GM19238 (cell line): ENCODE measurements around the gene CLMN.
"Not testable (repeated sequence)": the region's sequence is repeated elsewhere in the genome, so short reads cannot be mapped to it uniquely, and the experiment has no call there.

ENCODE experiments used
- DNase-seq: peaks from one replicate; pipeline ENCODE4 v3.0.0; 2011; ENCODE audit warnings: low spot score; ENCODE audit not compliant: insufficient read length

The CLMN gene

GRCh38 chr14:95221531-95221930 lies 98.2 kb downstream of the CLMN start:
- no peak for DNase-seq

- no peak for DNase-seq
Observed at GRCh38 chr14:95220663-95221231, 99.0 kb downstream of the CLMN start.

- no peak for DNase-seq
Observed at GRCh38 chr14:95218472-95219193, 101.1 kb downstream of the CLMN start.

- DNase-seq = no peak
Observed at GRCh38 chr14:95218006-95218405, 101.7 kb downstream of the CLMN start.

GRCh38 chr14:95217391-95217900 lies 102.3 kb downstream of the CLMN start:
- DNase-seq = no peak

GRCh38 chr14:95216008-95216407 lies 103.7 kb downstream of the CLMN start:
- DNase-seq = no peak

- DNase-seq = no peak
Observed at GRCh38 chr14:95215094-95215725, 104.5 kb downstream of the CLMN start.

GRCh38 chr14:95213774-95214173 lies 105.9 kb downstream of the CLMN start:
- DNase-seq = no peak

- no peak for DNase-seq
Observed at GRCh38 chr14:95211721-95212504, 107.8 kb downstream of the CLMN start.

- no peak for DNase-seq
Observed at GRCh38 chr14:95210699-95211098, 109.0 kb downstream of the CLMN start.

GRCh38 chr14:95208598-95208997 lies 111.1 kb downstream of the CLMN start:
- DNase-seq = no peak

GRCh38 chr14:95207475-95208233 lies 112.1 kb downstream of the CLMN start:
- DNase-seq = no peak

GRCh38 chr14:95206534-95206933 lies 113.2 kb downstream of the CLMN start:
- DNase-seq = no peak

- no peak for DNase-seq
Observed at GRCh38 chr14:95204705-95205104, 115.0 kb downstream of the CLMN start.

- DNase-seq = not testable (repeated sequence)
Observed at GRCh38 chr14:95201745-95202144, 118.0 kb downstream of the CLMN start.

GRCh38 chr14:95200404-95200803 lies 119.3 kb downstream of the CLMN start:
- DNase-seq = no peak

GRCh38 chr14:95199298-95199983 lies 120.3 kb downstream of the CLMN start:
- DNase-seq = no peak

- no peak for DNase-seq
Observed at GRCh38 chr14:95198320-95198719, 121.4 kb downstream of the CLMN start.

GRCh38 chr14:95197551-95197950 lies 122.2 kb downstream of the CLMN start:
- DNase-seq = no peak

GRCh38 chr14:95196826-95197545 lies 122.7 kb downstream of the CLMN start:
- DNase-seq = no peak
